AG04449 (cell line): Measurements from ENCODE around the gene SH3YL1.
A peak's percentile ranks its signal among the peaks of the same experiment; 100 is the strongest.

Experiments
- CTCF ChIA-PET: fragments of 350-600 bp; formaldehyde crosslinking; extraction: SDS; loops from one replicate; lab custom pipeline; 2021; ENCODE audit warnings: antibody characterized with exemption; lab: Yijun Ruan, JAX
- POLR2A ChIA-PET: fragments of 400-600, 350-600 bp; formaldehyde crosslinking; extraction: SDS; loops from one replicate; lab custom pipeline; 2020; ENCODE audit warnings: antibody characterized with exemption, inconsistent platforms; lab: Yijun Ruan, JAX
- DNase-seq: peaks from one replicate; pipeline ENCODE4 v3.0.0-alpha.2; 2010; ENCODE audit warnings: low read depth, low spot score
- H3K4me3 ChIP-seq: 2 replicates; pipeline ENCODE4 v1.5.1; 2011; ENCODE audit warnings: low read depth, mild to moderate bottlenecking, control low read depth, low read length
- TF ChIP-seq, protein P1 (sequence below): IDR thresholded peaks from one replicate; pipeline ENCODE4 v1.5.1; 2011; ENCODE audit warnings: mild to moderate bottlenecking, moderate library complexity, low read length, control low read depth, inconsistent platforms; ENCODE audit not compliant: insufficient read depth; ENCODE audit errors: missing control alignments

SH3YL1 gene

GRCh38 chr2:287911-288757 is 24.3 kb upstream of the SH3YL1 start, which contains the start of gene ALKAL2:
ALKAL2 (minus strand) TSS chr2:288091; CDS start chr2:287835, 256 bp downstream.
- POLR2A ChIA-PET: no interaction called here
- peak within 1 kb of the TSS; percentile 25 for H3K4me3 ChIP-seq
- TF ChIP-seq, protein P1, sequence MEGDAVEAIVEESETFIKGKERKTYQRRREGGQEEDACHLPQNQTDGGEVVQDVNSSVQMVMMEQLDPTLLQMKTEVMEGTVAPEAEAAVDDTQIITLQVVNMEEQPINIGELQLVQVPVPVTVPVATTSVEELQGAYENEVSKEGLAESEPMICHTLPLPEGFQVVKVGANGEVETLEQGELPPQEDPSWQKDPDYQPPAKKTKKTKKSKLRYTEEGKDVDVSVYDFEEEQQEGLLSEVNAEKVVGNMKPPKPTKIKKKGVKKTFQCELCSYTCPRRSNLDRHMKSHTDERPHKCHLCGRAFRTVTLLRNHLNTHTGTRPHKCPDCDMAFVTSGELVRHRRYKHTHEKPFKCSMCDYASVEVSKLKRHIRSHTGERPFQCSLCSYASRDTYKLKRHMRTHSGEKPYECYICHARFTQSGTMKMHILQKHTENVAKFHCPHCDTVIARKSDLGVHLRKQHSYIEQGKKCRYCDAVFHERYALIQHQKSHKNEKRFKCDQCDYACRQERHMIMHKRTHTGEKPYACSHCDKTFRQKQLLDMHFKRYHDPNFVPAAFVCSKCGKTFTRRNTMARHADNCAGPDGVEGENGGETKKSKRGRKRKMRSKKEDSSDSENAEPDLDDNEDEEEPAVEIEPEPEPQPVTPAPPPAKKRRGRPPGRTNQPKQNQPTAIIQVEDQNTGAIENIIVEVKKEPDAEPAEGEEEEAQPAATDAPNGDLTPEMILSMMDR: no peak
- CTCF ChIA-PET: interaction anchor here (0.8 to 9.3 kb wide), 4 partner anchors 9 to 350 kb away, joined by 3 to 99 read pairs (median 9); no protein-coding TSS in a partner anchor
- DNase-seq: no peak

GRCh38 chr2:287471-287885 is 23.6 kb upstream of the SH3YL1 start:
- ChIA-PET POLR2A (no interaction called here), CTCF (interaction anchor here (9.3 kb wide), 1 partner anchor 39 kb away, joined by 99 read pairs; no protein-coding TSS in a partner anchor)
- no peak for DNase-seq
- TF ChIP-seq, protein P1: no peak
- H3K4me3 ChIP-seq: peak overlapping the region; percentile 25

DNA sequence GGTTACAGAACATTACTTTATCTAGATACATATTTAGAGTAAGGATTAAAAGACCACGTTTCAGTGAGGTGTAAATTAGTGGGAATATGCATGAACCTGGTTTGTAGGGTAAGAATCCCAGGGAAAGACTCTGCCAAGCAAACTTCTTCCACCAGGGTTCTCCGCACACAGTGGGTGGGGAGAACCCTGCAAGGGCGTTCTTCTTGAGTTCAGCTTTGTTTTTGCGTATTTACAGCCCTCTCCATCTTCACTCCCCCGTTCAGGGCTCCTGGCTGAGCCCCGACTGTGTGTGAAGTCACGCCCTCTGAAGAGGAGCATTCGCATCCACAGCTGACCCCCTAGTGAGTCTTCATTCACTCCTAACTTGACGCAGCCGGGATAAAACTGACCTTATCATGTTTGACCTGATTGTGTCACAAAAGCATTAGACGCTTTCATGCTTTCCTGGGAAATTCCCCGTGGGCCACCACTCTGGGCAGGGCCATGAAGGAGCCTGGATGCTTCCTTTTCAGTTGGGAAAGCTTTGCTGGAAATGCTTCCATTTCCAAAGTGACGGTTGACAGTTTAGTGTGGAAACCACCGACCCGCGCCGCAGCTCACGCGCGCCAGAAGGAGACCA is 23.1 kb upstream of the SH3YL1 start:
- POLR2A ChIA-PET: no interaction called here
- no peak for DNase-seq
- no peak overlapping the region for H3K4me3 ChIP-seq
- CTCF ChIA-PET: interaction anchor here (1.2 to 9.3 kb wide), 3 partner anchors 18 to 1258 kb away, joined by 3 to 99 read pairs (median 3); no protein-coding TSS in a partner anchor
- TF ChIP-seq, protein P1: no peak

DNA sequence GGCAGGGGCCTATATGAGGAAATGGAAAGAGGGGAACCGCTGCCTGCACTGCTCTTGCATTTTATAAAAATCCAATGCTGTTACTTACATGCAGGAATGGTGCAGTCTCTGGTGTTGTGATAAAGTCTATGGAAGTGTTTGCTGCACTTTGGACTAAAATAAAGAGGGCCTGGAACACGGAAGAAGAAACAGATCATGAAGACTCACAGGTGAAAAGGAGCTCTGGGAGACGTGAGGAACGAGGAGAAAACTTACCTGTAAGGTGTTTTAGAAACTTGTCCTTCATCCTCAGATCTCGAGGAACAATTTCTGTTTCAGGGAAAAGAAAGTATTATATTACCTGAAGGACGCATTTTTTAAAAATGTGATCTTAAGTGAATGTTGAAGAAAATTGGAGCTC is 22.2 kb upstream of the SH3YL1 start:
- POLR2A ChIA-PET: no interaction called here
- no peak for DNase-seq
- TF ChIP-seq, protein P1: no peak
- CTCF ChIA-PET: interaction anchor here (1.2 to 9.3 kb wide), 3 partner anchors 17 to 1258 kb away, joined by 3 to 99 read pairs (median 3); no protein-coding TSS in a partner anchor
- no peak overlapping the region for H3K4me3 ChIP-seq

GRCh38 chr2:285531-285930 is 21.7 kb upstream of the SH3YL1 start:
- TF ChIP-seq, protein P1: no peak
- DNase-seq: peak; percentile 47
- no peak overlapping the region for H3K4me3 ChIP-seq
- ChIA-PET POLR2A (no interaction called here), CTCF (interaction anchor here (0.8 to 9.3 kb wide), 4 partner anchors 11 to 1259 kb away, joined by 3 to 99 read pairs (median 3); no protein-coding TSS in a partner anchor)
